ENCODE measurements around the gene DCTD. TPM values are rescaled to one million over a fixed set of nuclear protein-coding genes. Genes with fewer than 3 reads are reported as not detected.

The DCTD gene
- total RNA-seq, 1 experiment from 2014 or later = 159 TPM

GRCh38 chr4:182878633-182879495 is 38.3 kb downstream of the DCTD start:
- no peak for DNase-seq (ENCODE audit: low read depth)
- in situ Hi-C loops (cut with HindIII; ENCODE audit: low pct_unique_long_range_greater_than_20kb, low sequenced_read_pairs) = no loop called here

GRCh38 chr4:182877326-182877883 is 39.8 kb downstream of the DCTD start:
- no peak for DNase-seq (ENCODE audit: low read depth)

DNA sequence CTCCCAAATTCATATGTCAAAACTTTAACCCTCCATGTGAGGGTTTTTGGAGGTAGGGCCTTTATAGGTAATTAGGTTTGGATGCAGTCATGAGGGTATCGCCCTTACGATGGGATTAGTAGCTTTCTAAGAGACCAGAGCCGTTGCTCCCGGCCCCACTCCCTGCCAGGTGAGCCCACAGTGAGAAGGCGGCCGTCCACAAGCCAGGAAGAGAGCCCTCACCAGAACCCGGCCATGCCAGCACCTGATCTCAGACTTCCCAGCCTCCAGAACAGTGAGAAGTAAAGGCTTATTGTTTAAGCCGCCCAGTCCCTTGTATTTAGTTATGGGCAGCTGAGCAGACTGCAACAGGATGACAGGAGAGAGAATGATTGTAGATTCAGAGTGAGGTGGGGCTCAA is 40.8 kb downstream of the DCTD start:
- DNase-seq (ENCODE audit: low read depth) = no peak
- in situ Hi-C loops (cut with HindIII; ENCODE audit: low pct_unique_long_range_greater_than_20kb, low sequenced_read_pairs) = no loop called here

More at GRCh38 chr4:182877326-182877883, 39.8 kb downstream of the DCTD start:
- in situ Hi-C loops (cut with HindIII; ENCODE audit: low pct_unique_long_range_greater_than_20kb, low sequenced_read_pairs) = no loop called here

GRCh38 chr4:182875453-182876405 is 41.5 kb downstream of the DCTD start:
- in situ Hi-C loops (cut with HindIII; ENCODE audit: low pct_unique_long_range_greater_than_20kb, low sequenced_read_pairs) = no loop called here
- DNase-seq (ENCODE audit: low read depth) = no peak

- DNase-seq (ENCODE audit: low read depth) = no peak
- in situ Hi-C loops (cut with HindIII; ENCODE audit: low pct_unique_long_range_greater_than_20kb, low sequenced_read_pairs) = no loop called here
These were observed 42.3 kb downstream of the DCTD start for GRCh38 chr4:182874797-182875345.

DNA sequence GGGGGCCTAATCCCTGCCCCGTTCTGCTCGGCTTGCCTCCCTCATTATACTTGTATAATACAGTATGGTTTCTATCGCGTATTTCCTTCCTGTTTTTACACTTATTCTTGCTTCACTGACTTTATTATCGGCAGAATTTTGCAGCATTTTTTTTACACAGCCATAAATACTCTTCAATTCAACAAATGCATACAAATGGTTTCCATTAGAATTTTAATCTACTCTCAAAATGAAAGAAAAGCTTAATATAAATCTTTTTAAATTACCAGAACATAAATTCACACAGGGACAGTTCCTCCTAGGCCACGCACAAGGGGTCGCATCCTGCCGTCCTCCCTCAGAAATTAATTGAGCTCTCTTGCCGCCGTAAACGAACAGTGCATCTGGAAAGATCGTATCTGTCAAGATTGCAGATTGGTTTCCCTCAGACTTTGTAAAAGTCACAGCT is 42.9 kb downstream of the DCTD start:
- DNase-seq (ENCODE audit: low read depth) = no peak
- in situ Hi-C loops (cut with HindIII; ENCODE audit: low pct_unique_long_range_greater_than_20kb, low sequenced_read_pairs) = no loop called here

DNA sequence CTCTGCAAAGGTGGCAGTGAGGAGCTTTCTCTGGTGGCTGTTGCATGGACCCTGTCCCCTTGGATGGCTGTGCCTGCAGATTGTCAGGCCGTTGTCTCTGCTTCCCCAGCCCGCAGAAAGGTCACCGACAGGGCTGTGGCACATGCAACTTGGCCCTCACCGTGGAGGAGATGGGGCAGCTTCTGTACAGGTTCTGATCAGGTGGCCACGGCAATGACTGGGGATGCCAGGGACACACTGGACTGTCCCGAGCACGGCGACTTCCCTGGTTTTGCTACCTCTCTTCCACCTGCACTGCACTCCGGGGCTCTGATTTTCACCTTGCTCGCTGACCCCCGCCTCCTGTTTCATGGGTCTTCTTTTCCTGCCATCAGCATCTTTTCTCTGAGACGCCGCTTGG is 43.5 kb downstream of the DCTD start:
- in situ Hi-C loops (cut with HindIII; ENCODE audit: low pct_unique_long_range_greater_than_20kb, low sequenced_read_pairs) = no loop called here
- DNase-seq (ENCODE audit: low read depth) = no peak

- in situ Hi-C loops (cut with HindIII; ENCODE audit: low pct_unique_long_range_greater_than_20kb, low sequenced_read_pairs) = no loop called here
- no peak for DNase-seq (ENCODE audit: low read depth)
These were observed 43.9 kb downstream of the DCTD start for GRCh38 chr4:182873289-182873688.

DNA sequence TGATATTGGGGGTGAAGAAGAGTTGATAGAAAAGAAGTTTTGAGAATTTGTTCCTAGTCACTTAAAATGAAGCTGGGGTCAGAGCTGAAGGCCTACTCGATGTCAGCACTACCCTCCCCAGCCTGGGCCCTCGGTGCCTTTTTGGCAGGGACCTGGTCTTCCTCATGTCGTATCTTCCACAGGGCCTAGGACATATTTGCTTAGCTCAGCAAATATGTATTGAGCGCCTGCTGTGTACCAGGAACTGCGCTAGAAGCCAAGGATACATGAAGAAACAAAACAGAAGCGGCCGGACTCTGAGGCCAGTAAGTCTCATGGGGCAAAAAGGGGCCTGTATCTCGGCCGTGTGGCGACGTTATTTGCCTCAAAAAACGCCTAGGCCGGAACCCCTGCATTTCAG is 44.3 kb downstream of the DCTD start:
- in situ Hi-C loops (cut with HindIII; ENCODE audit: low pct_unique_long_range_greater_than_20kb, low sequenced_read_pairs) = no loop called here
- no peak for DNase-seq (ENCODE audit: low read depth)

- no peak for DNase-seq (ENCODE audit: low read depth)
- in situ Hi-C loops (cut with HindIII; ENCODE audit: low pct_unique_long_range_greater_than_20kb, low sequenced_read_pairs) = no loop called here
These were observed 45.6 kb downstream of the DCTD start for GRCh38 chr4:182871616-182872015.

GRCh38 chr4:182869697-182870096 is 47.5 kb downstream of the DCTD start:
- no peak for DNase-seq (ENCODE audit: low read depth)
- in situ Hi-C loops (cut with HindIII; ENCODE audit: low pct_unique_long_range_greater_than_20kb, low sequenced_read_pairs) = no loop called here

DNA sequence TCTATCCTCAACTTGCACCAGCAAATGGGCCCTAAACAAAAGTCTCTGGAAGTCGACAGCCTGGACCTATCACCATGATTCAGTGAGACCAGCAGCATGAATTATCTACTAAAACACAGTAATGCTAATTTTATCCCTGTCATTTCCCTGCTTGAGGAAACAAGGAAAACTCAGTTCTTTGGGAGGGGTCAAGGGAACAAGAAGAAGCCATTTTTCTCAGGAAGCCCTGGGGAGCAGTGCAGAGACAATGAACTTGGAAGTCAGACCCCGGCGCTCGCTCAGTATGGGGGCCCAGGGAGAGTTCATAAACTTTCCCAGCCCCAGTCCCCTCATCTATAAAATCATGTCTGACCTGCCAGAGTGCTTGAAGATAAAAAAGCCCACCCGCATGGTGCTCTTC is 50.4 kb downstream of the DCTD start:
- in situ Hi-C loops (cut with HindIII; ENCODE audit: low pct_unique_long_range_greater_than_20kb, low sequenced_read_pairs) = no loop called here
- DNase-seq (ENCODE audit: low read depth) = no peak

DNA sequence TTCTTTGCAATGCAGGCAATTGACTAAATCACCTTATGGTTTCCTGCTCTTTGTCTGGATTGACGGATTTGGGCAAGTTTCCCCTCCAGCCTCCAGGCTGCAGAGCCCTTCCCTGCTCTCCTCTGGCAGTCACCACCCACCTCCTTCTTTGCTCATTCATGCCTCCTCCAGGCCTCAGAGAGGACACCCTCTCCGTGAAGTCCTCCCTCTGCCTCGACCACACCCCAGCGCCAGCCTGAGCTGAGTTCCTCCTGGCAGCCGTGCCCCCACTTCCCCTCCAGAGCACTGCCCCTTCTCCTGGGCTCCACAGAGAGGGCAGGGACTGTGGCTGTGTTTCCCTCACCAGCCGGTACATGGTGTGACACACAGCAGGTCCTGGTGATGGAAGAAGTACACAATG is 53.7 kb downstream of the DCTD start:
- in situ Hi-C loops (cut with HindIII; ENCODE audit: low pct_unique_long_range_greater_than_20kb, low sequenced_read_pairs) = no loop called here
- no peak for DNase-seq (ENCODE audit: low read depth)

- DNase-seq (ENCODE audit: low read depth) = no peak
- in situ Hi-C loops (cut with HindIII; ENCODE audit: low pct_unique_long_range_greater_than_20kb, low sequenced_read_pairs) = no loop called here
These were observed 54.3 kb downstream of the DCTD start for GRCh38 chr4:182862921-182863320.

- in situ Hi-C loops (cut with HindIII; ENCODE audit: low pct_unique_long_range_greater_than_20kb, low sequenced_read_pairs) = no loop called here
- no peak for DNase-seq (ENCODE audit: low read depth)
These were observed 54.9 kb downstream of the DCTD start for GRCh38 chr4:182862141-182862875.

GRCh38 chr4:182861346-182861745 is 55.8 kb downstream of the DCTD start:
- no peak for DNase-seq (ENCODE audit: low read depth)
- in situ Hi-C loops (cut with HindIII; ENCODE audit: low pct_unique_long_range_greater_than_20kb, low sequenced_read_pairs) = no loop called here

DNA sequence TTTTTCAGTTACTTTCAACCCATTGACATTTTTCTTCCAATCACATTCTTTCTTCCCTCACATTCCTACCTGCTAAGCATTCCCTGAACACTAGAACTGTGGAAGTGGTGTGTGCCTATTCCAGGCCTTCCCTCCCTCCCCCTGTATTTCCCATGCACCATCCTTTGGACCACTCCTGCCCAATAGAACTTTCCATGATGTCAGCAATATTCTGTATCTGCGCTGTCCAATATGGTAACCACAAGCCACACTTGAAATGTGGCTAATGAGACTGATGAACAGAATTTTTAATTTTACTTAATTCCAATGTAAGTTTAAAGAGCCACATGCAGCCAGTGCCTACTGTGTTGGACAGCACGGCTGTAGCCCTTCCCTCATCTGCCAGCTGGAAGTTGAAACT is 57.5 kb downstream of the DCTD start:
- DNase-seq (ENCODE audit: low read depth) = no peak
- in situ Hi-C loops (cut with HindIII; ENCODE audit: low pct_unique_long_range_greater_than_20kb, low sequenced_read_pairs) = no loop called here

GRCh38 chr4:182858711-182859110 is 58.5 kb downstream of the DCTD start:
- in situ Hi-C loops (cut with HindIII; ENCODE audit: low pct_unique_long_range_greater_than_20kb, low sequenced_read_pairs) = no loop called here
- DNase-seq (ENCODE audit: low read depth) = no peak

Data from Caki2 (cell line).